Activated CD8-positive, alpha-beta memory T cell treated with anti-CD3 and anti-CD28 coated beads, Interleukin-2, amount 50 U/mL, for 24 hours (primary cell): ENCODE data around the gene GZMA.
A peak's percentile ranks its signal among the peaks of the same experiment; 100 is the strongest.
"Not testable (repeated sequence)": the region's sequence is repeated elsewhere in the genome, so short reads cannot be mapped to it uniquely, and the experiment has no call there.

Experiments used
- DNase-seq: peaks from one replicate; pipeline ENCODE4 v3.0.0-alpha.2; 2020; ENCODE audit errors: extremely low read depth

The GZMA gene

GRCh38 chr5:55102348-55102747 lies at the start of gene GZMA:
Gene GZMA, plus strand, starts transcription at chr5:55102646. Its CDS starts 37 bp downstream, at chr5:55102683.
- DNase-seq: no peak

GRCh38 chr5:55055183-55055582 lies 47.3 kb upstream of the GZMA start:
- no peak for DNase-seq

GRCh38 chr5:55062039-55062779 lies 40.2 kb upstream of the GZMA start:
- DNase-seq: peak; percentile 19

- DNase-seq: no peak
Measured at GRCh38 chr5:55063220-55063863, 39.1 kb upstream of the GZMA start.

GRCh38 chr5:55063899-55064298 lies 38.5 kb upstream of the GZMA start:
- DNase-seq: no peak

GRCh38 chr5:55064523-55064922 lies 37.9 kb upstream of the GZMA start:
- no peak for DNase-seq

GRCh38 chr5:55066277-55066676 lies 36.2 kb upstream of the GZMA start:
- no peak for DNase-seq

GRCh38 chr5:55070968-55071367 lies 31.5 kb upstream of the GZMA start:
- no peak for DNase-seq

GRCh38 chr5:55071413-55071812 lies 31.0 kb upstream of the GZMA start:
- no peak for DNase-seq

GRCh38 chr5:55072666-55073065 lies 29.8 kb upstream of the GZMA start:
- no peak for DNase-seq

- DNase-seq: no peak
Measured at GRCh38 chr5:55073211-55073610, 29.2 kb upstream of the GZMA start.

- no peak for DNase-seq
Measured at GRCh38 chr5:55081541-55081940, 20.9 kb upstream of the GZMA start.

- DNase-seq: not testable (repeated sequence)
Measured at GRCh38 chr5:55089301-55089700, 13.1 kb upstream of the GZMA start.

GRCh38 chr5:55091011-55091410 lies 11.4 kb upstream of the GZMA start:
- DNase-seq: not testable (repeated sequence)

- no peak for DNase-seq
Measured at GRCh38 chr5:55096182-55096581, 6.3 kb upstream of the GZMA start.

- no peak for DNase-seq
Measured at GRCh38 chr5:55096861-55097260, 5.6 kb upstream of the GZMA start.

- DNase-seq: not testable (repeated sequence)
Measured at GRCh38 chr5:55101148-55101547, 1.3 kb upstream of the GZMA start.

GRCh38 chr5:55101556-55102276 lies 730 bp upstream of the GZMA start:
- DNase-seq: no peak

- DNase-seq: no peak
Measured at GRCh38 chr5:55104036-55104772, 1.8 kb downstream of the GZMA start.

- DNase-seq: no peak
Measured at GRCh38 chr5:55104946-55105701, 2.7 kb downstream of the GZMA start.

- DNase-seq: not testable (repeated sequence)
Measured at GRCh38 chr5:55105976-55106375, 3.5 kb downstream of the GZMA start.
